HCT116 (cell line): ENCODE measurements around the gene DNAJB1.

ENCODE experiments used
- CEBPB ChIP-seq: IDR thresholded peaks from 2 replicates; pipeline ENCODE4 v1.6.1; 2012; ENCODE audit warnings: low read depth
- EGR1 ChIP-seq: IDR thresholded peaks from 2 replicates; pipeline ENCODE4 v1.6.1; 2012; ENCODE audit warnings: low read depth
- EZH2 ChIP-seq: fragments of 200-600 bp; sonication (generic); IDR thresholded peaks from 2 replicates; pipeline ENCODE4 v1.6.1; 2017; ENCODE audit warnings: antibody characterized with exemption, mixed run types
- EZH2phosphoT487 ChIP-seq: fragments of 200-600 bp; IDR thresholded peaks from 2 replicates; pipeline ENCODE4 v1.6.1; 2018; ENCODE audit warnings: antibody characterized with exemption, borderline replicate concordance
- JUND ChIP-seq: IDR thresholded peaks from 2 replicates; pipeline ENCODE4 v1.6.1; 2012
- POLR2A ChIP-seq: IDR thresholded peaks from 2 replicates; pipeline ENCODE4 v1.7.0; 2011; ENCODE audit warnings: borderline replicate concordance; ENCODE audit not compliant: insufficient read depth, insufficient read length; ENCODE audit errors: extremely low read depth
- POLR2AphosphoS5 ChIP-seq: IDR thresholded peaks from 2 replicates; pipeline ENCODE4 v1.6.1; 2011; ENCODE audit warnings: mild to moderate bottlenecking, low read depth, low read length, moderate library complexity
- RAD21 ChIP-seq: IDR thresholded peaks from 2 replicates; pipeline ENCODE4 v1.6.1; 2012; ENCODE audit warnings: low read depth, mild to moderate bottlenecking
- YY1 ChIP-seq: IDR thresholded peaks from 2 replicates; pipeline ENCODE4 v1.6.1; 2011; ENCODE audit warnings: low read length, low read depth, moderate library complexity, mild to moderate bottlenecking; ENCODE audit not compliant: insufficient replicate concordance; ENCODE audit errors: extremely low read depth
- ZFX ChIP-seq: fragments of 450-650 bp; IDR thresholded peaks from 2 replicates; pipeline ENCODE4 v1.6.1; 2017
- ZNF274 ChIP-seq: fragments of 200-500 bp; sonication (Bioruptor generic); IDR thresholded peaks from 2 replicates; pipeline ENCODE4 v1.6.1; 2014; ENCODE audit warnings: mild to moderate bottlenecking, low read depth, low read length, inconsistent platforms
- TF ChIP-seq, protein P1 (sequence below), 3 experiments: fragments of 200-600 bp in 1 of 3; sonication (generic) in 1 of 3; IDR thresholded peaks in 2 of 3; conservative IDR thresholded peaks in 1 of 3; 2 replicates each; pipeline ENCODE4 v1.5.1; 2012 to 2017; ENCODE audit warnings: low read depth in 2 of 3, low read length in 2 of 3, antibody characterized with exemption in 1 of 3, borderline replicate concordance in 1 of 3, control low read depth in 1 of 3, mild to moderate bottlenecking in 1 of 3, mixed read lengths in 1 of 3, mixed run types in 1 of 3, moderate library complexity in 1 of 3; ENCODE audit not compliant: insufficient read depth in 1 of 3
- TF ChIP-seq, protein P2 (sequence below): IDR thresholded peaks from 2 replicates; pipeline ENCODE4 v1.6.1; 2012
- TF ChIP-seq, protein P3 (sequence below): IDR thresholded peaks from 2 replicates; pipeline ENCODE4 v1.6.1; 2012; ENCODE audit warnings: low read depth

DNA sequence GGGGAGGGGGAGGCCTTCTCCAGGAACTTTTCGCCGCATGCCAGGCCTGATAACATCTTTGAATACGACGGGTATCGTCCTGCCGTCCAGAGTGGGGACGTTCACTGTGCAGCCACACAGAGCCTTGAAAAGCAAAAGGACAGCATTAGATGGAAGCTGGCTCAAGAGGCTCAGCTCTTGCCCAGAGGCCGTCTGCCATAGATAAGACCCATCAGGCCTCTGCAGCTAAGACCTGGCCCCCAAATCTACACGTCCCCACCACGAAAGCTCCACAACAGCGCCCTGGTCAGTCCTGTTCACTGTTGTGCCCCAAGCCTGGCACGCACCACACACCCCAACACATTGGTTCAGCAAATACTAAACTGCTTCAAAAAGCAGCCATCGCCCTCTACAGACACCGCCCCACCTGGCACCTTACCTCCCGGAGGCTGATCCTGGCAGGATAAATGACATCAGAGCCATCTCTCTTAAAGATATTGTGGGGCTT lies 2.1 kb downstream of the DNAJB1 start:
- TF ChIP-seq EZH2phosphoT487, result no peak
- TF ChIP-seq EZH2, result no peak
- TF ChIP-seq, protein P1, sequence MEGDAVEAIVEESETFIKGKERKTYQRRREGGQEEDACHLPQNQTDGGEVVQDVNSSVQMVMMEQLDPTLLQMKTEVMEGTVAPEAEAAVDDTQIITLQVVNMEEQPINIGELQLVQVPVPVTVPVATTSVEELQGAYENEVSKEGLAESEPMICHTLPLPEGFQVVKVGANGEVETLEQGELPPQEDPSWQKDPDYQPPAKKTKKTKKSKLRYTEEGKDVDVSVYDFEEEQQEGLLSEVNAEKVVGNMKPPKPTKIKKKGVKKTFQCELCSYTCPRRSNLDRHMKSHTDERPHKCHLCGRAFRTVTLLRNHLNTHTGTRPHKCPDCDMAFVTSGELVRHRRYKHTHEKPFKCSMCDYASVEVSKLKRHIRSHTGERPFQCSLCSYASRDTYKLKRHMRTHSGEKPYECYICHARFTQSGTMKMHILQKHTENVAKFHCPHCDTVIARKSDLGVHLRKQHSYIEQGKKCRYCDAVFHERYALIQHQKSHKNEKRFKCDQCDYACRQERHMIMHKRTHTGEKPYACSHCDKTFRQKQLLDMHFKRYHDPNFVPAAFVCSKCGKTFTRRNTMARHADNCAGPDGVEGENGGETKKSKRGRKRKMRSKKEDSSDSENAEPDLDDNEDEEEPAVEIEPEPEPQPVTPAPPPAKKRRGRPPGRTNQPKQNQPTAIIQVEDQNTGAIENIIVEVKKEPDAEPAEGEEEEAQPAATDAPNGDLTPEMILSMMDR (IDR thresholded peaks at IDR 0.05 in 2 of 3, conservative IDR thresholded peaks at IDR 0.05 in 1 of 3; ENCODE audit: borderline replicate concordance in 1 of 3, insufficient read depth in 1 of 3, low read depth in 2 of 3, low read length in 2 of 3), result 0 out of 6 replicates have a peak, but pooled peaks of 1 of the 3 experiments have one; percentile 11
- peak; percentile 27; the same call in 1 of the 2 replicates for TF ChIP-seq POLR2AphosphoS5
- no peak for TF ChIP-seq CEBPB
- no peak for TF ChIP-seq POLR2A
- no peak for TF ChIP-seq ZNF274
- TF ChIP-seq JUND, result no peak
- TF ChIP-seq, protein P2, sequence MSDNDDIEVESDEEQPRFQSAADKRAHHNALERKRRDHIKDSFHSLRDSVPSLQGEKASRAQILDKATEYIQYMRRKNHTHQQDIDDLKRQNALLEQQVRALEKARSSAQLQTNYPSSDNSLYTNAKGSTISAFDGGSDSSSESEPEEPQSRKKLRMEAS, result no peak
- no peak for TF ChIP-seq ZFX
- no peak for TF ChIP-seq YY1
- TF ChIP-seq, protein P3, sequence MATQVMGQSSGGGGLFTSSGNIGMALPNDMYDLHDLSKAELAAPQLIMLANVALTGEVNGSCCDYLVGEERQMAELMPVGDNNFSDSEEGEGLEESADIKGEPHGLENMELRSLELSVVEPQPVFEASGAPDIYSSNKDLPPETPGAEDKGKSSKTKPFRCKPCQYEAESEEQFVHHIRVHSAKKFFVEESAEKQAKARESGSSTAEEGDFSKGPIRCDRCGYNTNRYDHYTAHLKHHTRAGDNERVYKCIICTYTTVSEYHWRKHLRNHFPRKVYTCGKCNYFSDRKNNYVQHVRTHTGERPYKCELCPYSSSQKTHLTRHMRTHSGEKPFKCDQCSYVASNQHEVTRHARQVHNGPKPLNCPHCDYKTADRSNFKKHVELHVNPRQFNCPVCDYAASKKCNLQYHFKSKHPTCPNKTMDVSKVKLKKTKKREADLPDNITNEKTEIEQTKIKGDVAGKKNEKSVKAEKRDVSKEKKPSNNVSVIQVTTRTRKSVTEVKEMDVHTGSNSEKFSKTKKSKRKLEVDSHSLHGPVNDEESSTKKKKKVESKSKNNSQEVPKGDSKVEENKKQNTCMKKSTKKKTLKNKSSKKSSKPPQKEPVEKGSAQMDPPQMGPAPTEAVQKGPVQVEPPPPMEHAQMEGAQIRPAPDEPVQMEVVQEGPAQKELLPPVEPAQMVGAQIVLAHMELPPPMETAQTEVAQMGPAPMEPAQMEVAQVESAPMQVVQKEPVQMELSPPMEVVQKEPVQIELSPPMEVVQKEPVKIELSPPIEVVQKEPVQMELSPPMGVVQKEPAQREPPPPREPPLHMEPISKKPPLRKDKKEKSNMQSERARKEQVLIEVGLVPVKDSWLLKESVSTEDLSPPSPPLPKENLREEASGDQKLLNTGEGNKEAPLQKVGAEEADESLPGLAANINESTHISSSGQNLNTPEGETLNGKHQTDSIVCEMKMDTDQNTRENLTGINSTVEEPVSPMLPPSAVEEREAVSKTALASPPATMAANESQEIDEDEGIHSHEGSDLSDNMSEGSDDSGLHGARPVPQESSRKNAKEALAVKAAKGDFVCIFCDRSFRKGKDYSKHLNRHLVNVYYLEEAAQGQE, result no peak
- peak; percentile 22 for TF ChIP-seq RAD21
- TF ChIP-seq EGR1, result no peak
